NCI-H82 treated with DMSO at 0.1 percent for 48 hours (cell line): ENCODE data around the gene PNLIPRP1.

Source experiments
- DNase-seq: peaks from one replicate; lab custom pipeline; 2025; ENCODE audit not compliant: unreplicated experiment; lab: John Stamatoyannopoulos, UW

Gene PNLIPRP1

DNA sequence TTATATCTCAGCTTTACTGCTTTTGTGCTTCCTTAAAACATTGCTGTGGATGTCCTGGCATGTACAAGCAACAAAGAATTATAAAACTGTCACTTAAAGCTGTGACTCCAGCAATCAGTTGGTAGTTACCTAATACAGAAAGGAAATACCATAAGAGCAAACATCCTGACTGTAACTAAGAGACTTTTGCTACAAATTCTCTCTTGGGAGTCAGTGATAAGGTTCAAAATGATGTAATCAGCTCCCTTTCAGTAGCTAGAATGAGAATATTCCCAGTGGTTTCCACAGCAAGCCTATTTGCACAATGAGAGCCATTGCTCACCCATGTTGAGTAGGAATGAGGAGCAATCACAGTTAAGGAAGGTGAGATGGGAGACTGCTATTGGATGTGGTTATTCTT lies 7.6 kb downstream of the PNLIPRP1 start:
- no peak for DNase-seq

DNA sequence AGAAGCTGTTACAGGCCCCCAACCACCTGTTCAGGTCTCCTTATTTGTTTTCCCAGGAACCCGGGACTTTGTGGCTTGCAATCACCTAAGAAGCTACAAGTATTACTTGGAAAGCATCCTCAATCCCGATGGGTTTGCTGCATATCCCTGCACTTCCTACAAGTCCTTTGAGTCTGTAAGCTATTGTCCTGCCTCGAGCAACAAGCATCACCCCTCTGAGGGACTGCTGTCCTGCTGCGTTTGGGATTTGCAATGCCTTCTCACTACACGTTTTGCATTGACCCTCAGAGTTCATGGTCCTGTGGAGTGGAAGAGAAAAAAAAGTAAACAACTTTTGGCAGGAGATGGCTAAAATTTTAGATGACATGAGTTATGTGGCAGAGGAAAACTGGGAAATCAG lies 9.2 kb downstream of the PNLIPRP1 start:
- no peak for DNase-seq

DNA sequence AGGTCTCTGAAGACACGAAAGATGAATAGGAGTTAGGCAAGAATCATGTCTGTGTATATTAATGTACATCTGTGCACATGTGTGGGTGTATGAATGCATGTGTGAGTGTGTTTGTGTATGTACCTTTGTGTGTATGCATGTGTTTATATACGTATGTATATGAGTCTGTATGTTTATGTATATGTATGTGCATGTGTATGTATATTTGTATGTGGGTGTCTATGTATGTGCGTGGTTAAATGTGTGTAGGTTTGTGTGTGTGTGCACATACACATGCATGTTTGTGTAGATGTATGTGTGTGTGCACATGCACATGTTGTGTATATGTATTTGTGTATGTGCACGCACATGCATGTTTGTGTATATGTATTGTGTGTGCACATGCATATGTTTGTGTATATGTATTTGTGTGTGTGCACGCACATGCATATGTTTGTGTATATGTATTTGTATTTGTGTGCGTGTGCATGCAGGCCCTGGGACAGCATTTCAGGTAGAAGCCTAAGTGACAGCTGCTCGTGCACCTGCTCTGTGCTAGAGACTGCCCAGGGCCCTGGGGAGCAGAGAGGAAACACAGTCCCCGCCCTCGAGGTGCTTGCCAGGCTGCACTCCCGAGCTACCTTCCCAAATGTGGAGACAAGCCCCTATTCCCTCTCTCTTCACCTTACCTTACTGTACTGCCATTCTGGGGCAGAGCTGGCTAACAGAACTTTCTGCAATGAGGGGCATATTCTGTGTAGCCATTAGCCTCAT lies 12.1 kb downstream of the PNLIPRP1 start:
- no peak for DNase-seq

DNA sequence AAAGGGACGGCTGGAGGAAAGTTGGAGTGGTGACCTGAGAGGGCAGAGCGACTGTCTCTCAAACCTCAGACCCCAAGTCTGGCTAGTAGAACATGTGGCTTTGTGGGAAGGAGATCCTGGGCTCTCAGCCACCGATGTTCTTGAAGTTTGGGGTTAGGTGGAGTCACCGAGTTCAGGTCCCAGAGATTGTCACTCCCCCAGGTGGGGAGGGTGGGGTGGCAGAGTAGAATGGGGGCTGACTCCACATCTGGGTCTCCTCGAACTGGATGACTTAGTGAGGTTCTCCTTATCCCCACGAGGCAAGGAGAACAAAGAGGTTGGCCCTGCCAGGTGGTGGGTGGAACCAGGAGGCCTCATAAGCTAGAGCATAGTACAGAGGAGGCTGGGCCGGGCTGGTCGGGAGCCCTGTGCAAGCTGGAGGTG lies 15.3 kb downstream of the PNLIPRP1 start:
- no peak for DNase-seq

DNA sequence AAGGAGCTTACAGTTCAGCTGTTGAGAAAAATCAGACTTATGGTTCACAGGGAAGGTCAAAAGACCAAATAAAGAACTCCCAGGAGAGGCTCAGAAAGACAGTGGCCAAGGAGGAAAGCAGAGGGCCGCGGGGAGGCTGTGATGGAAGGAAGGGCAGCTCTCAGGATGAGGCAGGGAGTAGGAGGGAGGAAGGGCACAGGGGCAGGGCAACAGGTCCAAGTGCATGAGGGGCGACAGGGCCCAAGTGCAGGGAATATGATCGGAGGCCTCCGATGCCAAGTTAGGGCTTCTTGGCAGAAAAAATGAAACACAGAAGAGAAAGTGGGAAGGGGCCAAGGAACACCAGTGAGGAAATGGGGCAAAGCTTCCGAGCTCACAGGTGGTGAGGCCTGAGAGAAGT lies 16.6 kb downstream of the PNLIPRP1 start:
- no peak for DNase-seq

DNA sequence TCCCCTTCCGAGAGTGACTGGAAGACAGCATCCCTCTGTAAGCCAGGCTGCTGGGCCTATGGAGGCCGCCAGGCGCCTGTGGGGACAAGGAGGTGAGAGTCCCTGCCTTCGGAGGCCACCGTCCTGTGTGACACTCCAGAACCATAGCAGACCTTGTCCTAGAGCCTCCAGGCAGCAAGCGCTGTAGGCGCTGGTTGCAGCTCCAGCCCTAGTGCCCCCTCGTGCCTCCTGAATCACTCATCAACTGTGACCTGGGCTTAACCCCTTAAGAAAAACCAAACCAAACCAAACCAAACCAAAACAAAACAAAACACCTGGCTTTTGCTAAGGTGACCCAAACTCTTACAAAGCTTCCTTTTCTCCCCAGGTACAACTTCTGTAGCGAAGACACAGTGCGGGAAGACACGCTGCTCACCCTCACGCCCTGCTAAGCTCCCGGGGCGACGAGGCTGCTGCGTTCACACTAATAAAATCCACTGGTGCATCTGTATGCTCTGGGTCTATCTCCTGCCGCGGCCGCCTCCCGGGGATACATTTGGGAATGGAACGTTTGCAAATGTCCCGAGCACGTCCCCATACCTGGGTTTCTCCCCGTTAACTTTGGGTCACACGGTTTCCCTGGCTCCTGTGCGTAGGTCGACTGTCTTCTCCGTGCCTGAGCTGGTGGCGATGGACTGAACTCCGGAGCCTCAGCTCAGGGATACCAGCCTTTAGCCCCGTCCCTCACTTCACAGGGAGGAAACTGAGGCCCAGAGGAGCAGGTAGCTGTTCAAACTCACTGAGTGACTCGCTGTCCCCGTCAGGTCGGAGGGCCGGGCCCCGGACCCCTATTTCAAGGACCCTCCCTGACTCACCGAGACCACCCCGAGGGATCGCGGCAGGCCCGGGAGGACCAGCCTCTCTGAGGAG lies 18.2 kb downstream of the PNLIPRP1 start:
- DNase-seq, result no peak

DNA sequence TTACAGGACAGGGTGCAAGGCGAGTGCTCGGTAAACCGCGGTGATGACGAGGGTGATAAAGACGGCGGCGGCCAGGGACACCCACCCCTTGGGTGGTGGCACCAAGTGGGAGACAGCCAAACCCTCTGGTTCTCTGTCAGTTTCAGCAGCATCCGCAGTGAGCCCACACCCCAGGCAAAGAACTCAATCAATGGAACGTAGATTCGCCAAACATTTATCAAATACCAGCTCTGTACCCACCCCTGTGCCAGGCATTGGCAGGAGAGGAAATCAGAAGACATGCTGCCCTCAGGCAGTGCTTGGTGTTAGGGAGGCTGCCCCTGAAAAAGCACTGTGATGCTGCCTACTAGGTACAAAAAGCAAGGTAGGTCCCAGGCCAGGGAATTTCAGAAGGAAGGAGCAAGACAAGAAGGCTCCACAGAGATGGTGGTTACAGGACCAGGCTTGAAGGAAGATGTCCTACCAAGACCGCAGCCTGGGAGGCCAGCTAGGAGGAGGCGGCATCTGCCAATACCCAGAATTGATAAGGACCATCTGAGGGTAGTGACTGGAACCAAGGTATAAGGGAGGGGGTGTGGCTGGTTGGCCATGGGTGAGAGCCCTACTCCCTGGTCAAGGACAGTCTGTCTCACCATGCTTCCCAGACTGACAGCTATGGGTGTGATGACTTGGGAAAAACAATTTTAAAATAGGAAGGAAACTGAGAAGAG lies 19.8 kb downstream of the PNLIPRP1 start:
- no peak for DNase-seq

DNA sequence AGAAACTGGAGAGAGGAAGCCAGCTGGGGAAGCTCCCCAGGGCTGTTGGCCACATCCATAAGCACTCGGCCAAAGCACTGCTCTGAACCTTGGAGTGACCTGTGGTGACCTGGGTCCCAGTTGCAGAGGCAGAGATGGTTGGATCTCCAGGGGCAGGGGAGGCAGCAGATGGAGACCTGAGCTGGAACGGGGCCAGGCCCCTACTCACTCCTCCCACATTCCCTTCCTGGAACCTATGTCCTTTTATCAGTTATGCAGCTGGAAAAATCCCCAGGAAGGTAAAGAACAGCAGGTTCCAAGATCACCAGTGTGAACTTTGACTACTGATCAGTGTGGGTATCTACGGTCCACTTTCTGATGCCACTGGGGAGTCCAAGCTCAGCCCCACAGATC lies 20.4 kb downstream of the PNLIPRP1 start:
- no peak for DNase-seq

DNA sequence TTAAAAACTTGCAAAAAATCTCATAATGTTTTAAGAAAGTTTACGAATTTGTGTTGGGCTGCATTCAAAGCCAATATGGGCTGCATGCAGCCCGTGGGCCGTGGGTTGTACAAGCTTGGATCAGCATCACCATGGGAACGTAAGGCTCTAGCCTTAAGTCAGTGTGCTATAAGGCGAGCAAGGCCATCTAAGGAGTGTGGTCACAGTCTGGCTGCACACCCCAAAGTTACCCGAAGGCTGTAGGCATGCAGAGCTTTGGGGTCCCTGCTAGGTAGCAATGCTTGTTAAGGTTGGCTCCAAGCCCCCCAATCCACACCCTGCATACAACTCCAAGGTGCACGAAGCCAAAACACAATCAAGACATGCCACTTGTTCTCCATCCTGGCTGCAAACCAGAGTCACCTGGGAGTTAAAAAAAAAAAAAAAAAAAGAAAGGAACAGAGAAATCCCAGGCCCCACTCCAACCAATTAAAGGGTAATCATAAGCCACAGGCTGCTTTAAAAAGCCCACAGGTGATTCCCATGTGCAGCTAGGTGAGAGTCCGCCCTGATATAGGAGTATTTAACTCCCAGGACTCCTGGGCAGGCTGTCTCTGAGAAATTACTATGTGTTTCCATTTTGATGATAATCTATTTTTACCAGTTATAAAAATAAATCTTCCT lies 21.5 kb downstream of the PNLIPRP1 start:
- no peak for DNase-seq

DNA sequence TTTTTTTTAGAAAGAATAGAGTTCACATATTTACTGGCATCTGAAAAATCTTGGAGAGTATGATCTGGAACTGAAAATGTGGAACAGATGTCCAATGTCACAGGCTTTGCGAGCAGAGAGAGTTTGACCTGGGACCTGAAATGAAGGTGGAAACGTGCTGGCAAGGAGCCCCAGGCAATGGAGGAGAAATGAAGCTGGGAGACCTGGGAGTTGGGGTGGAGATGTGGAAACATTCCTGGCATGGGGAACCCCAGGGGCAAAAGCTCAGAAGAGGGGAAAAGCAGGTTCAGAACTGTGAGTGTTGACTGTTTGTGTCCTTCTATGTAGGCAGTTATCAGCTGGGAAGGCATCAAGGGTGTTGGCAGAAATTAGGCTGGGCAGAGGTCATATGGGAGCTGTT lies 22.7 kb downstream of the PNLIPRP1 start:
- no peak for DNase-seq

DNA sequence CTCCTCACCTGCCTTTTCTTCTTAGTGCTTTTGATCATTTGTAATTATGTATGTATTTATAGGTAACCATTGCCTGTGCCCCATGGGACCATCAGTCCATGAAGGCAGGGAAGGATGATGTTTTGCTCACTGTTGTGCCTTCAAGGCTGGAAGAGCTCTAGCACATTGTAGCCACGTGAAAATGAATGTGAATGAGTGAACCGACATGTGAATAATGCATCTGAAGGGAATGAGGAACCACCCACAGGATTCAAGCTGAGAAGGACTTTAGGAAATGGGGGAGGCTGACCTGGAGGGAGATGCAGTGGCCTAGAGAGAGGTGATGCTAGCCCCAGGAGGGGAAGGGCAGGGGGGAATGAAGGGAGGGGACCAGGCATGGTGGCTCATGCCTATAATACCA lies 24.0 kb downstream of the PNLIPRP1 start:
- no peak for DNase-seq

DNA sequence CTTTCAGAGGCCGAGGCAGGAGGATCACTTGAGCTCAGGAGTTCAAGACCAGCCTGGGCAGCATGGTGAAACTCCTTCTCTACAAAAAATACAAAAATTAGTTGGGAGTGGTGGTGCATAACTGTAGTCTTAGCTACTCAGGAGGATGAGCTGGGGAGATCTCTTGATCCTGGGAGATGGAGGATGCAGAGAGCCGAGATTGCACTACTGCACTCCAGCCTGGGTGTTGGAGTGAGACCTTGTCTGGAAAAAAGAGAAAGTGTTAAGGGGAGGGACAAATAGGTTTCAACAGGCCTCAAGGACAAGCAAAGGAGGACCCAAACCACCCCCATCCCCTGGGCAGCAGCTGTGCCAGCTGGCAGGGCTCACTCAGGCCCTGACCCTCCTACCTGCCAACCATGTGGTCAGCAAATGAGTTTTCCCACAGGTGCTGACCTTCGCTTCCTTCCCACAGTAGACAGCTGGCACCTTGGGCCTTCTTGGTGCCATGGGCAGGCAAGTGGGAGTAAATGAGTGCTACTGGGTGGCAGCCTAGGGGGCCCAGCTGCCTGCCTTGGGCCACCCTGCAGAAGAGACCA lies 24.5 kb downstream of the PNLIPRP1 start:
- no peak for DNase-seq

DNA sequence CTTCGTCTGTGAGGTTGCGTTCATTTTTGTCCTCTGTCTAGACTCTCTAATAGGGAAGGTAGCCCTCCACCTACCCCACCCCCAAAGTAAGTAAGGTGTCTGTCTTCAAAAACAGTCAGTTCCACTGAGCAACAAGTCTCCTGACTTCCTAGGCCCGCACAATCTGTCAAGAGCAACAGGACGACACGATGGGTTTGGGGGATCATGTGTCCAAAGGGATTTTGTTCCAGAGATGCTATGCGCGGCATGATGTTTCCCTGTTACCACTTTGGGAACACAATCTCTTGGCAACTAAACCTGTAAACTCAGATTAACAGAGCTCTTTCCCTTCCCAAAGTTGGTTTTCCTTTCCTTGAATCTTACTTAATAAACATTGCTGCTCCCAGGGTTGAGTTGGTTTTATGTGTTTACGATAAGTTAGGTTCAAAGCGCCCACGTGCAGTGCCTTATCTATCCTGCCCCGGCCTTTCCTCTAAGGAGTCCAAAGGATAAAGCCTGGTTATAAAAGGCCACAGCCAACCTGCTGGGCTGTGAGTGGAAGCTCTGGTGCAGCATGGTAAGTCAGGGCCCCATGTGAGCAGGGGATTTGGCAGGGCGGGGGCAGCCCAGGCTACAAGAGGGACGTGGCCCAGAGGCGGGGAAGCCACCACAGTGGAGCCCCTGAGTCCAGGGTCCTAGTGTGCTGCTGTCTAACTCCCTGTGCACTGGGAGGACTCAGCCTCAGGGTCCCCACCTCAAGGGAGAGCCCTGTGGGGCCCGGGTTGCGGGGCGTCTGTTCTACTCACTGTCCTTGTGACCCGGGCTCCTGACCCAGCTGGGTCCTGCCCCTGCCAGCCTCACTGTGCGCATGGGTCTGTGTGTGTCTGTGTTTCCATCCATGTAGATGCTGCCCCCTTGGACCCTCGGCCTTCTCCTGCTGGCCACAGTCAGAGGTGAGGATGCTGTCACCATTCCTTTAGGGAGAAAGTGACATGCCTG lies 30.0 kb downstream of the PNLIPRP1 start, which contains the start of gene PNLIPRP2:
TSS of gene PNLIPRP2 (plus strand) at position 531 of the 978 bp plus-strand sequence.
- no peak for DNase-seq

DNA sequence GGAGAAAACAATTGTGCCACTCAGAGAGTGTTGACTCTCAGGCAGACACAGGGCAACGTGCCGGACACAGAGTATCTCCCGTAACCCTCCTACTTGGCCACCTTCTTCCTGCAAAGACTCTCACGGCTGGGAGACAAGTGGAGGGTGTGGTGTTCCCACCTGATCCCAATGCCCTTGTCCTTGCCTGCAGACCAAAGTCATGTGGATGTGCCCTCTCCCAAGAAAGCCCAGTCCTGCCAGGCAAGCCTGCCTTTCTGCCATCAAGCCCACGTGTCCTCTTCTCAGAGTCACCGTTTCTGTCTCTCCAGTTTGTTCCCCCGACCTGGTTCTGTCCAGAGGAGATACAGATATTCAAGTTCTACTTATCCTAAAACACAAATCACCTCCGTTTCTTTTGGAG lies 30.7 kb downstream of the PNLIPRP1 start:
- DNase-seq, result no peak

DNA sequence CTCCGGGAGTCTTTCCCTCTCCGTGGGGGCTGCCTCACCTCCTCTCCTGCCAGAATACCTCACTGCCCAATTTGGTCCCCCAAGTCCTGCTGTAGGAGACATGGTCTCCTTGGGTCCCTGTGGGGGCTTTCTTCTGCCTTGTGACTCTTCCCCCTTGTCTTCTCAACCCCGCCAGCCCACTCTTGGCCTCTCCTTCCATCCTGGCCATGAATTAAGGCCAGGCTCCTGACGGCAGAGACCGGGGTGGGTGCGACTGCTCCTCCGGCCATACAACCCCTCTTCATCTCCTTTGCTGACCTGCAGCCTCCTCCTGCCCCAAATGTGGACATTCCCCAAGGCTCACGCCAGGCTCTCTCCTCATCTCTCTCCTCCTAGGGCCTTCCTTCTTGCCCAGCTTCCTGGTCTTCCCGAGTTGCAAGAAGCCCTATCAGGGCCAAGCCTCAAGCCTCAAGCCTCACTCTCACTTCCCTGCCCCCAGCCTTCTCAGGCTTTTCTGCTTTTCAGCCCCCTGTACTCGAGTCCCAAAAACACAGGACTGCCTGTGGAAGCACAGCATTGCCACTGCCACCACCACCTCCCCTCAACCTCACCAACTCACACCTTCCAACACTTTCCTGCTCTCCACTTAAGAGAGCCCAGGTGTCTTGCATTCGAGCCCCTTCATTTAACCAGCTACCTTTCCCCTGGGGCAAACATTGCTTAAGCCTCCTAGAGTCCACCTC lies 31.3 kb downstream of the PNLIPRP1 start:
- DNase-seq, result no peak

DNA sequence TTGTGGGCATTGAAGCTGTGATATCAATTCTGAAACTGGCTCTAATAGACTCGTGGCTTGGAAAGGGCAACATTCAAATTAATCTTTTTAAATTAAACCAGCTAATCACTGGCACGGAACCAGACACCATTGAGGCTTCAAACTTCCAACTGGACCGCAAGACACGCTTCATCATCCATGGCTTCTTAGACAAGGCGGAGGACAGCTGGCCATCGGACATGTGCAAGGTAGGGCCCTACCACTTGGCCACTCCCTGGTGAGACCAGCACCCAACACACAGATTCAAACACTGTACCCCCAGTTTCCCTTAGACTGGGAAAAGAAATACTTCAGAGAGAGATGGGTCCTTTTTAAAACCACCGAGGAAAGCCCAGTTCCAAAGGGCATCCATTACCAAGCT lies 35.1 kb downstream of the PNLIPRP1 start:
- no peak for DNase-seq

DNA sequence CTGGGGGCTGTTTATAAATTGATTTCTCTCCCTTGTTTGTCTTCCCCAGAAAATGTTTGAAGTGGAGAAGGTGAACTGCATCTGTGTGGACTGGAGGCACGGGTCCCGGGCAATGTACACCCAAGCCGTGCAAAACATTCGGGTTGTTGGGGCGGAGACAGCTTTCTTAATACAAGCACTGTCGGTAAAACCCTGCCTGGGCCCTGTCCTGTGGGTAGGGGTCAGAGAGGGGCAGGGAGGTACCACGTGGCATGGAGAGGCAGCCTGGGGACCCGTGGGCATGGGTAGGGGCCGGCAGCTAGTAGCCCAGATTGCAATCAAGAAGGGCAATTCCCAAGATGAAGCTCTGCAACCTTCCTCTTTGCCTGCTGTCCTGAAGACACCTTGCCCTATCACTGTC lies 36.1 kb downstream of the PNLIPRP1 start:
- no peak for DNase-seq

DNA sequence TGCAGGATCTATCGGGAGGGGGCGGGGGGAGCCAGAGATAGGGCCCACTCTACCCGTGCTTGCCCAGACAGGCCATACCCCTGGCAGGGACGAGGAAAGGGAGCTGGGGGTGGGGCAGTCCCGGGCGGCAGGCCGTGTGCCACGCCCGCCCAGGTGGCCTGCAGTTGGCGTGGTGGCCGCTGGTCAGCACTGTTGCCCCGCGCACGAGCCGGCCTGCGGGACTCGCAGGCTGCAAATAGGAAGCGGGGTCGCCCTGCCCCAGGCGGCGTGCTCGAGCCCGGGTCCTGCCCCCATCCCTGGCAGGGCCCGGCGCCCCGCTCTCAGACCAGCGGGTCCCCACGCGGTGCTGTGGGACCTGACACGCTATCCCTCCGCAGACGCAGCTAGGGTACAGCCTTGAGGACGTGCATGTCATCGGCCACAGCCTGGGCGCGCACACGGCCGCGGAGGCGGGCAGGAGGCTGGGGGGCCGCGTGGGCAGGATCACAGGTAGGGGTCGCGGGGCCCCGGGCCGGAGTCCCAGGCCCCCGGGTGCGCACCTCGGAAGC lies 36.7 kb downstream of the PNLIPRP1 start:
- DNase-seq, result no peak

DNA sequence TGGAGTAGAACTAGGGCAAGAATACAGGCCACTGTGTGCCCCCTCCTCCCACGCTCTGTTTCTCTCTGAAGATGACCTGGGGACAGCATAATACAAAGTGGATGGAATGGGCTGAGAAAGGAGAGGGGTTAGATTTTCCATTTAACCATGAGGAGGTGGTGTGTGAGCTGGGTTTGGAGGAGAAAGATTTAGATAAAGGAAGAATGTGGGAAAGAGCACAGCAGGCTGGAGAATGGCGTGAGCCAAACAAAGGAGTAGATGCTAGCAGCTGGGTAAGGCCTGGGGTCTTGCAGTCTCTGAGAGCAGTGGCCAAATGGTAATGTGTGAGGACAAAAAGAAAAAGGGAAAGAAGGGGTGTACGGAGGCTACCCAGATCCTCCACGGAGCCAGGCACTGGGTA lies 38.6 kb downstream of the PNLIPRP1 start:
- no peak for DNase-seq
